Measurements from ENCODE around the gene BAZ2B.

DNA sequence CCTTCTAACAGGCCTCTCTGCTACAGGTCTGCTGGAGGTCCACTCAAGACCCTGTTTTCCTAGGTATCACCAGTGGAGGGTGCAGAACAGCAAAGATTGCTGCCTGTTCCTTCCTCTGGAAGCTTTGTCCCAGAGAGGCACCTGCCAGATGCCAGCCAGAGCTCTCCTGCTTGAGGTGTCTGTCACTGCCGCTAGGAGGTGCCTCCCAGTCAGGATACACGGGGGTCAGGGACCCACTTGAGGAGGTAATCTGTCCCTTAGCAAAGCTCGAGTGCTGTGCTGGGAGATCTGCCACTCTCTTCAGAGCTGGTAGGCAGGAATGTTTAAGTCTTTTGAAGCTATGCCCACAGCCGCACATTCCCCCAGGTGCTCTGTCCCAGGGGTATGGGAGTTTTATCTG, 140.6 kb downstream of the BAZ2B start:
- TF ChIP-seq, protein P1, sequence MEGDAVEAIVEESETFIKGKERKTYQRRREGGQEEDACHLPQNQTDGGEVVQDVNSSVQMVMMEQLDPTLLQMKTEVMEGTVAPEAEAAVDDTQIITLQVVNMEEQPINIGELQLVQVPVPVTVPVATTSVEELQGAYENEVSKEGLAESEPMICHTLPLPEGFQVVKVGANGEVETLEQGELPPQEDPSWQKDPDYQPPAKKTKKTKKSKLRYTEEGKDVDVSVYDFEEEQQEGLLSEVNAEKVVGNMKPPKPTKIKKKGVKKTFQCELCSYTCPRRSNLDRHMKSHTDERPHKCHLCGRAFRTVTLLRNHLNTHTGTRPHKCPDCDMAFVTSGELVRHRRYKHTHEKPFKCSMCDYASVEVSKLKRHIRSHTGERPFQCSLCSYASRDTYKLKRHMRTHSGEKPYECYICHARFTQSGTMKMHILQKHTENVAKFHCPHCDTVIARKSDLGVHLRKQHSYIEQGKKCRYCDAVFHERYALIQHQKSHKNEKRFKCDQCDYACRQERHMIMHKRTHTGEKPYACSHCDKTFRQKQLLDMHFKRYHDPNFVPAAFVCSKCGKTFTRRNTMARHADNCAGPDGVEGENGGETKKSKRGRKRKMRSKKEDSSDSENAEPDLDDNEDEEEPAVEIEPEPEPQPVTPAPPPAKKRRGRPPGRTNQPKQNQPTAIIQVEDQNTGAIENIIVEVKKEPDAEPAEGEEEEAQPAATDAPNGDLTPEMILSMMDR (IDR thresholded peaks at IDR 0.05; ENCODE audit: extremely low read depth in 1 of 2, insufficient read depth in 1 of 2, low read depth in 1 of 2, low read length in 2 of 2): no peak
- TF ChIP-seq POLR2A (IDR thresholded peaks at IDR 0.05; ENCODE audit: low read depth, low read length): no peak
- TF ChIP-seq, protein P2, sequence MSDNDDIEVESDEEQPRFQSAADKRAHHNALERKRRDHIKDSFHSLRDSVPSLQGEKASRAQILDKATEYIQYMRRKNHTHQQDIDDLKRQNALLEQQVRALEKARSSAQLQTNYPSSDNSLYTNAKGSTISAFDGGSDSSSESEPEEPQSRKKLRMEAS (IDR thresholded peaks at IDR 0.05; ENCODE audit: insufficient read depth, insufficient read length): no peak
- TF ChIP-seq POLR2AphosphoS5 (IDR thresholded peaks at IDR 0.05; ENCODE audit: insufficient read depth, low read depth, low read length): no peak
- no peak for TF ChIP-seq EZH2 (IDR thresholded peaks at IDR 0.05; ENCODE audit: borderline replicate concordance, low read depth, low read length, severe bottlenecking)
- no peak for TF ChIP-seq GATA2 (IDR thresholded peaks at IDR 0.05; ENCODE audit: insufficient read depth, insufficient read length, low read depth, low read length)
- TF ChIP-seq MYC (IDR thresholded peaks at IDR 0.05; ENCODE audit: low read depth, low read length): no peak
- TF ChIP-seq FOS (IDR thresholded peaks at IDR 0.05; ENCODE audit: borderline replicate concordance, insufficient read depth, low read length): no peak
- no peak for TF ChIP-seq JUN (IDR thresholded peaks at IDR 0.05; ENCODE audit: borderline replicate concordance, insufficient read depth, insufficient read length, low read depth)

Data from endothelial cell of umbilical vein (primary cell).